ENCODE measurements around the gene PLPPR4. TPM values are rescaled to one million over a fixed set of nuclear protein-coding genes. Genes with fewer than 3 reads are reported as not detected.
"Not testable (repeated sequence)": the region's sequence is repeated elsewhere in the genome, so short reads cannot be mapped to it uniquely, and the experiment has no call there.

Gene PLPPR4
- total and polyA plus RNA-seq, 2 of the 4 experiments (the other 2 are of a cell fraction), result 4.5 to 7.0 TPM

- no peaks in the 10 kb centered on the region for H3K4me1 ChIP-seq (ENCODE audit: control insufficient read depth, insufficient read depth, low read length)
- no peaks in the 10 kb centered on the region for H4K20me1 ChIP-seq (ENCODE audit: insufficient read depth, low read length)
- H3K27ac ChIP-seq (ENCODE audit: insufficient read depth, low read length), result no peak overlapping the region
- no CpG with 5 or more reads among the region's 2 CpGs for whole genome bisulfite sequencing, 2 experiments (ENCODE audit: extremely low coverage in 2 of 2, insufficient read length in 1 of 2)
- H2BK120ac ChIP-seq (ENCODE audit: low read depth, low read length), result no peak overlapping the region
- intact Hi-C loops (cut with micrococcal nuclease) (no loop called here), dilution Hi-C loops (cut with HindIII; ENCODE audit: low sequenced_read_pairs, unreplicated experiment) (no loop called here), in situ Hi-C loops (cut with MboI; ENCODE audit: low sequenced_read_pairs) (no loop called here)
- H2BK20ac ChIP-seq (ENCODE audit: low read depth, low read length), result no peak overlapping the region
- H3K36me3 ChIP-seq (ENCODE audit: control insufficient read depth, insufficient read depth, low read length), result no peaks in the 10 kb centered on the region
- no peak overlapping the region for H4K5ac ChIP-seq (ENCODE audit: low read depth, low read length)
- H2AK9ac ChIP-seq (replicated peaks; ENCODE audit: low read depth, low read length, poor library complexity), result no peak overlapping the region
- H2AK5ac ChIP-seq (ENCODE audit: low read depth, low read length), result no peak overlapping the region
- POLR2A ChIA-PET (ENCODE audit: unreplicated experiment), result interaction anchor here (0.6 kb wide), 1 partner anchor 40 kb away, joined by 4 read pairs; no protein-coding TSS in a partner anchor
- no peak overlapping the region for H3K23ac ChIP-seq (ENCODE audit: low read depth, low read length)
- DNase-seq (no peak), ATAC-seq (ENCODE audit: low read depth) (no peak)
- H3K9ac ChIP-seq (ENCODE audit: low read depth, low read length), result no peak overlapping the region
- H2AFZ ChIP-seq (replicated peaks; ENCODE audit: low read length, poor library complexity), result no peak overlapping the region
- CTCF ChIA-PET, result interaction anchor here (0.7 kb wide), 1 partner anchor 12 kb away, joined by 3 read pairs; the partner anchor contains the start of gene PLPPR4
- H4K8ac ChIP-seq (ENCODE audit: low read depth in 2 of 2, low read length in 2 of 2), result no peak overlapping the region
- no peaks in the 10 kb centered on the region for H3K9me1 ChIP-seq (ENCODE audit: insufficient read depth, low read length)
- H3K79me1 ChIP-seq (ENCODE audit: low read depth in 1 of 2, low read length in 2 of 2), result no peaks in the 10 kb centered on the region
- H3K56ac ChIP-seq (ENCODE audit: extremely low read depth, insufficient read depth, low read length), result no peak overlapping the region
- H3K4ac ChIP-seq (ENCODE audit: low read depth, low read length), result no peak overlapping the region
- no peak overlapping the region for H3K14ac ChIP-seq (replicated peaks; ENCODE audit: low read depth, low read length)
- no peak overlapping the region for H3K18ac ChIP-seq (ENCODE audit: low read depth, low read length)
- no TSS peak for BruUV-seq (replicated peaks)
- H3K27me3 ChIP-seq (ENCODE audit: control insufficient read depth, insufficient read depth, low read length), result no peaks in the 10 kb centered on the region; the same call in 1 of the 2 replicates
- H3K4me2 ChIP-seq (ENCODE audit: low read depth, low read length), result no peak overlapping the region
- no peaks in the 10 kb centered on the region for H3K9me3 ChIP-seq (ENCODE audit: control insufficient read depth, insufficient read depth, low read length)
- H2BK5ac ChIP-seq (ENCODE audit: low read depth, low read length, poor library complexity, severe bottlenecking), result no peak overlapping the region
- H3K4me3 ChIP-seq (ENCODE audit: insufficient read depth, low read depth, low read length), result no peak overlapping the region
- TF ChIP-seq SMC3 (IDR thresholded peaks at IDR 0.05; ENCODE audit: low read depth, low read length), result no peak
- no peak for TF ChIP-seq RFX5 (IDR thresholded peaks at IDR 0.05; ENCODE audit: low read depth, low read length)
- no peak for TF ChIP-seq ELK1 (IDR thresholded peaks at IDR 0.05; ENCODE audit: borderline replicate concordance, low read depth, low read length)
- no peak for TF ChIP-seq MXI1 (IDR thresholded peaks at IDR 0.05; ENCODE audit: borderline replicate concordance, low read depth, low read length)
- no peak for TF ChIP-seq NFE2L2 (IDR thresholded peaks at IDR 0.05; ENCODE audit: low read depth, low read length)
- no peak overlapping the region for H2BK15ac ChIP-seq (ENCODE audit: low read depth, low read length)
- H4K91ac ChIP-seq (ENCODE audit: insufficient read depth, low read depth, low read length), result no peak overlapping the region
Observed at GRCh38 chr1:99252630-99253029, 11.7 kb upstream of the PLPPR4 start.

- H3K27ac ChIP-seq (ENCODE audit: insufficient read depth, low read length); H3K4me1 ChIP-seq (ENCODE audit: control insufficient read depth, insufficient read depth, low read length); H3K4me2 ChIP-seq (ENCODE audit: low read depth, low read length); H2BK20ac ChIP-seq (ENCODE audit: low read depth, low read length); H3K14ac ChIP-seq (replicated peaks; ENCODE audit: low read depth, low read length); H3K9me1 ChIP-seq (ENCODE audit: insufficient read depth, low read length); H3K18ac ChIP-seq (ENCODE audit: low read depth, low read length); H4K8ac ChIP-seq (ENCODE audit: low read depth in 2 of 2, low read length in 2 of 2); in situ Hi-C loops (cut with MboI; ENCODE audit: low sequenced_read_pairs); dilution Hi-C loops (cut with HindIII; ENCODE audit: low sequenced_read_pairs, unreplicated experiment); H3K56ac ChIP-seq (ENCODE audit: extremely low read depth, insufficient read depth, low read length); H2AK9ac ChIP-seq (replicated peaks; ENCODE audit: low read depth, low read length, poor library complexity); H2AK5ac ChIP-seq (ENCODE audit: low read depth, low read length); H3K23ac ChIP-seq (ENCODE audit: low read depth, low read length); H4K20me1 ChIP-seq (ENCODE audit: insufficient read depth, low read length); H4K91ac ChIP-seq (ENCODE audit: insufficient read depth, low read depth, low read length); BruUV-seq (replicated peaks); CTCF ChIA-PET; H3K27me3 ChIP-seq (ENCODE audit: control insufficient read depth, insufficient read depth, low read length); H3K9me3 ChIP-seq (ENCODE audit: control insufficient read depth, insufficient read depth, low read length); H3K4me3 ChIP-seq (ENCODE audit: insufficient read depth, low read depth, low read length); H2AFZ ChIP-seq (replicated peaks; ENCODE audit: low read length, poor library complexity); POLR2A ChIA-PET (ENCODE audit: unreplicated experiment); H3K4ac ChIP-seq (ENCODE audit: low read depth, low read length); ATAC-seq (ENCODE audit: low read depth); H4K5ac ChIP-seq (ENCODE audit: low read depth, low read length); H2BK5ac ChIP-seq (ENCODE audit: low read depth, low read length, poor library complexity, severe bottlenecking); H3K36me3 ChIP-seq (ENCODE audit: control insufficient read depth, insufficient read depth, low read length); H3K9ac ChIP-seq (ENCODE audit: low read depth, low read length); H2BK15ac ChIP-seq (ENCODE audit: low read depth, low read length); H2BK120ac ChIP-seq (ENCODE audit: low read depth, low read length); H3K79me1 ChIP-seq (ENCODE audit: low read depth in 1 of 2, low read length in 2 of 2); intact Hi-C loops (cut with micrococcal nuclease); DNase-seq: not testable (repeated sequence)
- no CpG with 5 or more reads among the region's 3 CpGs for WGBS, 2 experiments (ENCODE audit: extremely low coverage in 2 of 2, insufficient read length in 1 of 2)
Observed at GRCh38 chr1:99260402-99260801, 3.9 kb upstream of the PLPPR4 start.

All from IMR-90 (cell line).